GM23338 (cell line): ENCODE measurements around the gene LRRC57. TPM values are rescaled to one million over a fixed set of nuclear protein-coding genes. Genes with fewer than 3 reads are reported as not detected.

Experiments used
- ATAC-seq: fragments of 200-7000 bp; cut with Tn5 transposase; 3 replicates; pipeline ENCODE4 v1.9.1; 2020
- DNase-seq: peaks from one replicate; pipeline ENCODE4 v3.0.0-alpha.2; 2015; ENCODE audit warnings: low spot score
- H2AFZ ChIP-seq: fragments of 200-600 bp; sonication (generic); 2 replicates; pipeline ENCODE4 v1.8.0; 2016; ENCODE audit warnings: antibody characterized with exemption, mild to moderate bottlenecking, moderate library complexity
- H3F3A ChIP-seq: fragments of 200-600 bp; sonication (generic); replicated peaks from 2 replicates; pipeline ENCODE4 v1.8.0; 2017; ENCODE audit warnings: antibody characterized with exemption, mixed run types, low read depth
- H3K27ac ChIP-seq: fragments of 200-600 bp; sonication (generic); 2 replicates; pipeline ENCODE4 v1.6.1; 2016; ENCODE audit warnings: low read depth
- H3K27me3 ChIP-seq: fragments of 200-600 bp; sonication (generic); 2 replicates; pipeline ENCODE4 v1.8.0; 2016; ENCODE audit warnings: mild to moderate bottlenecking, mixed run types, moderate library complexity; ENCODE audit not compliant: insufficient read depth
- H3K36me3 ChIP-seq: fragments of 200-600 bp; sonication (generic); 2 replicates; pipeline ENCODE4 v1.8.0; 2016; ENCODE audit warnings: mild to moderate bottlenecking; ENCODE audit not compliant: insufficient read depth
- H3K4me1 ChIP-seq: fragments of 200-600 bp; sonication (generic); 2 replicates; pipeline ENCODE4 v1.8.0; 2016; ENCODE audit warnings: mild to moderate bottlenecking, moderate library complexity; ENCODE audit not compliant: insufficient read depth
- H3K4me2 ChIP-seq: fragments of 200-600 bp; sonication (generic); 2 replicates; pipeline ENCODE4 v1.7.1; 2017; ENCODE audit warnings: mixed run types
- H3K4me3 ChIP-seq: fragments of 200-600 bp; sonication (generic); 2 replicates; pipeline ENCODE4 v1.6.1; 2016; ENCODE audit warnings: mixed run types
- H3K79me2 ChIP-seq: fragments of 200-600 bp; sonication (generic); replicated peaks from 2 replicates; pipeline ENCODE4 v1.8.0; 2017; ENCODE audit warnings: mild to moderate bottlenecking; ENCODE audit not compliant: insufficient read depth
- H3K9me2 ChIP-seq: fragments of 200-600 bp; sonication (generic); 2 replicates; pipeline ENCODE4 v1.8.0; 2017; ENCODE audit not compliant: insufficient read depth
- H4K20me1 ChIP-seq: fragments of 200-600 bp; sonication (generic); replicated peaks from 2 replicates; pipeline ENCODE4 v1.8.0; 2017; ENCODE audit warnings: mild to moderate bottlenecking; ENCODE audit not compliant: insufficient read depth
- H3K27ac Mint-ChIP-seq: 2 replicates; pipeline ENCODE4 v1.8.0; 2020; ENCODE audit warnings: inconsistent platforms, mild to moderate bottlenecking, moderate library complexity, mixed read lengths
- H3K27me3 Mint-ChIP-seq: 3 replicates; pipeline ENCODE4 v1.8.0; 2022; ENCODE audit warnings: low read depth, mild to moderate bottlenecking, moderate library complexity, mixed read lengths, inconsistent platforms; ENCODE audit not compliant: insufficient read depth, poor library complexity
- H3K36me3 Mint-ChIP-seq: 3 replicates; pipeline ENCODE4 v1.8.0; 2021; ENCODE audit warnings: low read depth, mild to moderate bottlenecking, inconsistent platforms, moderate library complexity, mixed read lengths
- H3K4me1 Mint-ChIP-seq: 3 replicates; pipeline ENCODE4 v1.8.0; 2020; ENCODE audit warnings: mild to moderate bottlenecking, inconsistent platforms, mixed read lengths
- H3K4me3 Mint-ChIP-seq: 3 replicates; pipeline ENCODE4 v1.8.0; 2021; ENCODE audit warnings: moderate library complexity, mild to moderate bottlenecking, inconsistent platforms, mixed read lengths
- H3K9me3 Mint-ChIP-seq: 3 replicates; pipeline ENCODE4 v1.8.0; 2020; ENCODE audit warnings: moderate library complexity, mild to moderate bottlenecking, inconsistent platforms, mixed read lengths
- CREB1 ChIP-seq: fragments of 250-450 bp; sonication (Bioruptor Pico); IDR thresholded peaks from 2 replicates; pipeline ENCODE4 v1.5.0; 2020; ENCODE audit warnings: low read depth, mild to moderate bottlenecking, moderate library complexity
- EZH2phosphoT487 ChIP-seq: fragments of 200-600 bp; sonication (generic); IDR thresholded peaks from one replicate; pipeline ENCODE4 v1.8.1; 2018; ENCODE audit warnings: antibody characterized with exemption; ENCODE audit not compliant: unreplicated experiment
- NANOG ChIP-seq: IDR thresholded peaks from 2 replicates; pipeline ENCODE4 v1.6.1; 2016; ENCODE audit warnings: antibody characterized with exemption, borderline replicate concordance
- POLR2AphosphoS5 ChIP-seq: IDR thresholded peaks from 2 replicates; pipeline ENCODE4 v1.6.1; 2016; ENCODE audit warnings: antibody characterized with exemption, low read depth
- ZNF114 ChIP-seq: fragments of 250-450 bp; sonication (Bioruptor Pico); IDR thresholded peaks from 2 replicates; pipeline ENCODE4 v1.5.0; 2020; ENCODE audit warnings: mild to moderate bottlenecking, moderate library complexity
- ZNF331 ChIP-seq: fragments of 250-450 bp; sonication (Bioruptor Pico); IDR thresholded peaks from 2 replicates; pipeline ENCODE4 v1.5.0; 2020; ENCODE audit warnings: low read depth, mild to moderate bottlenecking, moderate library complexity
- polyA plus RNA-seq: library from polyadenylated mRNA; unstranded; fragments of >200 nt; fragmentation: Nextera tagmentation; extraction: Ambion mirVana; gene quantifications from 2 replicates; pipeline ENCODE4 v1.2.1, GENCODE V29; 2016
- total RNA-seq: library from RNA; depleted of rRNA; stranded (reverse); fragments of >200 nt; shearing (Covaris generic); gene quantifications from 2 replicates; pipeline ENCODE4 v1.2.3, GENCODE V29; 2014
- TF ChIP-seq, protein P1 (sequence below): IDR thresholded peaks from one replicate; pipeline ENCODE4 v1.6.1; 2018; ENCODE audit warnings: antibody characterized with exemption; ENCODE audit not compliant: unreplicated experiment
- TF ChIP-seq, protein P2 (sequence below): fragments of 250-450 bp; sonication (Bioruptor Pico); IDR thresholded peaks from 2 replicates; pipeline ENCODE4 v1.5.0; 2020; ENCODE audit warnings: mild to moderate bottlenecking, moderate library complexity
- TF ChIP-seq, protein P3 (sequence below), 2 experiments: fragments of 200-600 bp in 1 of 2; sonication (generic) in 1 of 2; conservative IDR thresholded peaks; 2 replicates each; pipeline versions ENCODE4 v1.5.1 to v1.6.1; 2016 to 2017; ENCODE audit warnings: antibody characterized with exemption in 2 of 2, low read depth in 2 of 2, mild to moderate bottlenecking in 2 of 2, moderate library complexity in 1 of 2
- TF ChIP-seq, protein P4 (sequence below): IDR thresholded peaks from 2 replicates; pipeline ENCODE4 v1.6.1; 2016; ENCODE audit warnings: antibody characterized with exemption

Gene LRRC57
- total and polyA plus RNA-seq, 2 experiments from 2014 or later = 5.4 to 9.0 TPM

DNA sequence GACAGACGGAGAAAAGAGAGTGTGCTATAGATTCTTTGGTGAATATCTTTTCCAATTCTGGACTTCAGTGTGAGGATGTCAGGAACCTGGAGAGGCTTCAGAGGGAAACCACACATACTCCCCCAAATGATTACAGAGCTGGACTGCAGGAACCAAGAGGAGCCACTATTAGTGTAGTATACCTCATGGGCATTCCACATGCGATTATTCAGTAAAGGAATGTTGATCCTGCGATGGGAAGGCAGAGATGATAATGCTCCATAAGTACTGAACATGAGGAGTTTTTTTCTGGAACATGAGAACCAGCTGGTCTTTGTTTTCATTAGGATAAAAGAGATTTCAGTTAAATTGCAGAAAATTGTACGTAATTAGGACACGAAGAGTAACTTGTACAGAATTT, 45.5 kb upstream of the LRRC57 start:
- no peaks in the 10 kb centered on the region for H3K79me2 ChIP-seq

More for the DNA sequence above, 45.5 kb upstream of the LRRC57 start:
- TF ChIP-seq ZNF114 (CRISPR knock-in tag) (no peak), EZH2phosphoT487 (no peak), CREB1 (CRISPR knock-in tag) (no peak), ZNF331 (no peak), NANOG (no peak), POLR2AphosphoS5 (no peak)
- TF ChIP-seq, protein P1, sequence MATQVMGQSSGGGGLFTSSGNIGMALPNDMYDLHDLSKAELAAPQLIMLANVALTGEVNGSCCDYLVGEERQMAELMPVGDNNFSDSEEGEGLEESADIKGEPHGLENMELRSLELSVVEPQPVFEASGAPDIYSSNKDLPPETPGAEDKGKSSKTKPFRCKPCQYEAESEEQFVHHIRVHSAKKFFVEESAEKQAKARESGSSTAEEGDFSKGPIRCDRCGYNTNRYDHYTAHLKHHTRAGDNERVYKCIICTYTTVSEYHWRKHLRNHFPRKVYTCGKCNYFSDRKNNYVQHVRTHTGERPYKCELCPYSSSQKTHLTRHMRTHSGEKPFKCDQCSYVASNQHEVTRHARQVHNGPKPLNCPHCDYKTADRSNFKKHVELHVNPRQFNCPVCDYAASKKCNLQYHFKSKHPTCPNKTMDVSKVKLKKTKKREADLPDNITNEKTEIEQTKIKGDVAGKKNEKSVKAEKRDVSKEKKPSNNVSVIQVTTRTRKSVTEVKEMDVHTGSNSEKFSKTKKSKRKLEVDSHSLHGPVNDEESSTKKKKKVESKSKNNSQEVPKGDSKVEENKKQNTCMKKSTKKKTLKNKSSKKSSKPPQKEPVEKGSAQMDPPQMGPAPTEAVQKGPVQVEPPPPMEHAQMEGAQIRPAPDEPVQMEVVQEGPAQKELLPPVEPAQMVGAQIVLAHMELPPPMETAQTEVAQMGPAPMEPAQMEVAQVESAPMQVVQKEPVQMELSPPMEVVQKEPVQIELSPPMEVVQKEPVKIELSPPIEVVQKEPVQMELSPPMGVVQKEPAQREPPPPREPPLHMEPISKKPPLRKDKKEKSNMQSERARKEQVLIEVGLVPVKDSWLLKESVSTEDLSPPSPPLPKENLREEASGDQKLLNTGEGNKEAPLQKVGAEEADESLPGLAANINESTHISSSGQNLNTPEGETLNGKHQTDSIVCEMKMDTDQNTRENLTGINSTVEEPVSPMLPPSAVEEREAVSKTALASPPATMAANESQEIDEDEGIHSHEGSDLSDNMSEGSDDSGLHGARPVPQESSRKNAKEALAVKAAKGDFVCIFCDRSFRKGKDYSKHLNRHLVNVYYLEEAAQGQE = no peak
- TF ChIP-seq, protein P2, sequence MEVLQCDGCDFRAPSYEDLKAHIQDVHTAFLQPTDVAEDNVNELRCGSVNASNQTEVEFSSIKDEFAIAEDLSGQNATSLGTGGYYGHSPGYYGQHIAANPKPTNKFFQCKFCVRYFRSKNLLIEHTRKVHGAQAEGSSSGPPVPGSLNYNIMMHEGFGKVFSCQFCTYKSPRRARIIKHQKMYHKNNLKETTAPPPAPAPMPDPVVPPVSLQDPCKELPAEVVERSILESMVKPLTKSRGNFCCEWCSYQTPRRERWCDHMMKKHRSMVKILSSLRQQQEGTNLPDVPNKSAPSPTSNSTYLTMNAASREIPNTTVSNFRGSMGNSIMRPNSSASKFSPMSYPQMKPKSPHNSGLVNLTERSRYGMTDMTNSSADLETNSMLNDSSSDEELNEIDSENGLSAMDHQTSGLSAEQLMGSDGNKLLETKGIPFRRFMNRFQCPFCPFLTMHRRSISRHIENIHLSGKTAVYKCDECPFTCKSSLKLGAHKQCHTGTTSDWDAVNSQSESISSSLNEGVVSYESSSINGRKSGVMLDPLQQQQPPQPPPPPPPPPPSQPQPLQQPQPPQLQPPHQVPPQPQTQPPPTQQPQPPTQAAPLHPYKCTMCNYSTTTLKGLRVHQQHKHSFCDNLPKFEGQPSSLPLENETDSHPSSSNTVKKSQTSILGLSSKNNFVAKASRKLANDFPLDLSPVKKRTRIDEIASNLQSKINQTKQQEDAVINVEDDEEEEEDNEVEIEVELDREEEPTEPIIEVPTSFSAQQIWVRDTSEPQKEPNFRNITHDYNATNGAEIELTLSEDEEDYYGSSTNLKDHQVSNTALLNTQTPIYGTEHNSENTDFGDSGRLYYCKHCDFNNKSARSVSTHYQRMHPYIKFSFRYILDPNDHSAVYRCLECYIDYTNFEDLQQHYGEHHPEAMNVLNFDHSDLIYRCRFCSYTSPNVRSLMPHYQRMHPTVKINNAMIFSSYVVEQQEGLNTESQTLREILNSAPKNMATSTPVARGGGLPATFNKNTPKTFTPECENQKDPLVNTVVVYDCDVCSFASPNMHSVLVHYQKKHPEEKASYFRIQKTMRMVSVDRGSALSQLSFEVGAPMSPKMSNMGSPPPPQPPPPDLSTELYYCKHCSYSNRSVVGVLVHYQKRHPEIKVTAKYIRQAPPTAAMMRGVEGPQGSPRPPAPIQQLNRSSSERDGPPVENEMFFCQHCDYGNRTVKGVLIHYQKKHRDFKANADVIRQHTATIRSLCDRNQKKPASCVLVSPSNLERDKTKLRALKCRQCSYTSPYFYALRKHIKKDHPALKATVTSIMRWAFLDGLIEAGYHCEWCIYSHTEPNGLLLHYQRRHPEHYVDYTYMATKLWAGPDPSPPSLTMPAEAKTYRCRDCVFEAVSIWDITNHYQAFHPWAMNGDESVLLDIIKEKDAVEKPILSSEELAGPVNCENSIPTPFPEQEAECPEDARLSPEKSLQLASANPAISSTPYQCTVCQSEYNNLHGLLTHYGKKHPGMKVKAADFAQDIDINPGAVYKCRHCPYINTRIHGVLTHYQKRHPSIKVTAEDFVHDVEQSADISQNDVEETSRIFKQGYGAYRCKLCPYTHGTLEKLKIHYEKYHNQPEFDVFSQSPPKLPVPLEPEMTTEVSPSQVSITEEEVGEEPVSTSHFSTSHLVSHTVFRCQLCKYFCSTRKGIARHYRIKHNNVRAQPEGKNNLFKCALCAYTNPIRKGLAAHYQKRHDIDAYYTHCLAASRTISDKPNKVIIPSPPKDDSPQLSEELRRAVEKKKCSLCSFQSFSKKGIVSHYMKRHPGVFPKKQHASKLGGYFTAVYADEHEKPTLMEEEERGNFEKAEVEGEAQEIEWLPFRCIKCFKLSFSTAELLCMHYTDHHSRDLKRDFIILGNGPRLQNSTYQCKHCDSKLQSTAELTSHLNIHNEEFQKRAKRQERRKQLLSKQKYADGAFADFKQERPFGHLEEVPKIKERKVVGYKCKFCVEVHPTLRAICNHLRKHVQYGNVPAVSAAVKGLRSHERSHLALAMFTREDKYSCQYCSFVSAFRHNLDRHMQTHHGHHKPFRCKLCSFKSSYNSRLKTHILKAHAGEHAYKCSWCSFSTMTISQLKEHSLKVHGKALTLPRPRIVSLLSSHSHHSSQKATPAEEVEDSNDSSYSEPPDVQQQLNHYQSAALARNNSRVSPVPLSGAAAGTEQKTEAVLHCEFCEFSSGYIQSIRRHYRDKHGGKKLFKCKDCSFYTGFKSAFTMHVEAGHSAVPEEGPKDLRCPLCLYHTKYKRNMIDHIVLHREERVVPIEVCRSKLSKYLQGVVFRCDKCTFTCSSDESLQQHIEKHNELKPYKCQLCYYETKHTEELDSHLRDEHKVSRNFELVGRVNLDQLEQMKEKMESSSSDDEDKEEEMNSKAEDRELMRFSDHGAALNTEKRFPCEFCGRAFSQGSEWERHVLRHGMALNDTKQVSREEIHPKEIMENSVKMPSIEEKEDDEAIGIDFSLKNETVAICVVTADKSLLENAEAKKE (CRISPR knock-in tag) = no peak
- TF ChIP-seq, protein P3, sequence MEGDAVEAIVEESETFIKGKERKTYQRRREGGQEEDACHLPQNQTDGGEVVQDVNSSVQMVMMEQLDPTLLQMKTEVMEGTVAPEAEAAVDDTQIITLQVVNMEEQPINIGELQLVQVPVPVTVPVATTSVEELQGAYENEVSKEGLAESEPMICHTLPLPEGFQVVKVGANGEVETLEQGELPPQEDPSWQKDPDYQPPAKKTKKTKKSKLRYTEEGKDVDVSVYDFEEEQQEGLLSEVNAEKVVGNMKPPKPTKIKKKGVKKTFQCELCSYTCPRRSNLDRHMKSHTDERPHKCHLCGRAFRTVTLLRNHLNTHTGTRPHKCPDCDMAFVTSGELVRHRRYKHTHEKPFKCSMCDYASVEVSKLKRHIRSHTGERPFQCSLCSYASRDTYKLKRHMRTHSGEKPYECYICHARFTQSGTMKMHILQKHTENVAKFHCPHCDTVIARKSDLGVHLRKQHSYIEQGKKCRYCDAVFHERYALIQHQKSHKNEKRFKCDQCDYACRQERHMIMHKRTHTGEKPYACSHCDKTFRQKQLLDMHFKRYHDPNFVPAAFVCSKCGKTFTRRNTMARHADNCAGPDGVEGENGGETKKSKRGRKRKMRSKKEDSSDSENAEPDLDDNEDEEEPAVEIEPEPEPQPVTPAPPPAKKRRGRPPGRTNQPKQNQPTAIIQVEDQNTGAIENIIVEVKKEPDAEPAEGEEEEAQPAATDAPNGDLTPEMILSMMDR (conservative IDR thresholded peaks at IDR 0.05; ENCODE audit: low read depth in 2 of 2) = no peak
- TF ChIP-seq, protein P4, sequence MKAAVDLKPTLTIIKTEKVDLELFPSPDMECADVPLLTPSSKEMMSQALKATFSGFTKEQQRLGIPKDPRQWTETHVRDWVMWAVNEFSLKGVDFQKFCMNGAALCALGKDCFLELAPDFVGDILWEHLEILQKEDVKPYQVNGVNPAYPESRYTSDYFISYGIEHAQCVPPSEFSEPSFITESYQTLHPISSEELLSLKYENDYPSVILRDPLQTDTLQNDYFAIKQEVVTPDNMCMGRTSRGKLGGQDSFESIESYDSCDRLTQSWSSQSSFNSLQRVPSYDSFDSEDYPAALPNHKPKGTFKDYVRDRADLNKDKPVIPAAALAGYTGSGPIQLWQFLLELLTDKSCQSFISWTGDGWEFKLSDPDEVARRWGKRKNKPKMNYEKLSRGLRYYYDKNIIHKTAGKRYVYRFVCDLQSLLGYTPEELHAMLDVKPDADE = no peak
- no peaks in the 10 kb centered on the region for H3K9me2 ChIP-seq
- no peaks in the 10 kb centered on the region for H3K36me3 ChIP-seq
- Mint-ChIP-seq H3K9me3 (no peaks in the 10 kb centered on the region), H3K4me3 (no peak overlapping the region), H3K27ac (no peak overlapping the region), H3K4me1 (peaks cover 9% of the 10 kb centered on the region), H3K27me3 (no peaks in the 10 kb centered on the region), H3K36me3 (no peaks in the 10 kb centered on the region)
- H3K4me2 ChIP-seq = no peak overlapping the region
- H3K4me1 ChIP-seq = no peaks in the 10 kb centered on the region; the same call in 1 of the 2 replicates
- H3K4me3 ChIP-seq = no peak overlapping the region
- H3K27me3 ChIP-seq = no peaks in the 10 kb centered on the region
- H4K20me1 ChIP-seq = no peaks in the 10 kb centered on the region
- no peak overlapping the region for H2AFZ ChIP-seq
- no peaks in the 10 kb centered on the region for H3F3A ChIP-seq
- H3K27ac ChIP-seq = no peak overlapping the region
- ATAC-seq = no peak
- no peak for DNase-seq
